DOHH2 (cell line): Measurements from ENCODE around the gene ADAMTS12.

Experiments
- CTCF ChIP-seq: fragments of 200-600 bp; sonication (generic); IDR thresholded peaks from one replicate; pipeline ENCODE4 v1.5.1; 2014; ENCODE audit warnings: antibody characterized with exemption, mild to moderate bottlenecking, low read depth, low read length; ENCODE audit not compliant: poor library complexity, severe bottlenecking
- EZH2phosphoT487 ChIP-seq: fragments of 200-600 bp; sonication (generic); IDR thresholded peaks from 2 replicates; pipeline ENCODE4 v1.6.1; 2017; ENCODE audit warnings: borderline replicate concordance, mild to moderate bottlenecking, antibody characterized with exemption, low read length, moderate library complexity, mixed read lengths

GRCh38 chr5:33685873-33686755 is 205.7 kb downstream of the ADAMTS12 start:
- TF ChIP-seq CTCF (no peak), EZH2phosphoT487 (no peak)
